Measurements from ENCODE around the gene JCHAIN.
"Not testable (repeated sequence)": the region's sequence is repeated elsewhere in the genome, so short reads cannot be mapped to it uniquely, and the experiment has no call there.

Gene JCHAIN

GRCh38 chr4:70687821-70688794 is 21.8 kb upstream of the JCHAIN start, which contains the start of gene UTP3:
Gene UTP3, plus strand, starts transcription at chr4:70688532. Its CDS starts 146 bp downstream, at chr4:70688678.
- no peaks in the 10 kb centered on the region for H3K9me3 ChIP-seq (ENCODE audit: control insufficient read depth, insufficient read depth, low read length)
- peaks cover 3% of the 10 kb centered on the region for H3K4me1 ChIP-seq (ENCODE audit: control insufficient read depth, insufficient read depth, low read length)
- no peaks in the 10 kb centered on the region for H3K27me3 ChIP-seq (ENCODE audit: control insufficient read depth, insufficient read depth, low read length)
- H3K4me3 ChIP-seq (ENCODE audit: low read depth, low read length): peak within 1 kb of the TSS; percentile 79
- peak within 1 kb of the TSS; percentile 75 for H3K9ac ChIP-seq (ENCODE audit: low read depth, low read length)
- H3K36me3 ChIP-seq (ENCODE audit: control insufficient read depth, insufficient read depth, low read length): no peaks in the 10 kb centered on the region

GRCh38 chr4:70687392-70687791 is 21.1 kb upstream of the JCHAIN start:
- Histone ChIP-seq H3K4me1 (ENCODE audit: control insufficient read depth, insufficient read depth, low read length) (peaks cover 3% of the 10 kb centered on the region), H3K27me3 (ENCODE audit: control insufficient read depth, insufficient read depth, low read length) (no peaks in the 10 kb centered on the region), H3K9ac (ENCODE audit: low read depth, low read length) (peak overlapping the region; percentile 75)

GRCh38 chr4:70682142-70682541 is 15.8 kb upstream of the JCHAIN start:
- H3K27me3 ChIP-seq (ENCODE audit: control insufficient read depth, insufficient read depth, low read length); H3K9ac ChIP-seq (ENCODE audit: low read depth, low read length); H3K36me3 ChIP-seq (ENCODE audit: control insufficient read depth, insufficient read depth, low read length); H3K4me3 ChIP-seq (ENCODE audit: low read depth, low read length); H3K4me1 ChIP-seq (ENCODE audit: control insufficient read depth, insufficient read depth, low read length); H3K9me3 ChIP-seq (ENCODE audit: control insufficient read depth, insufficient read depth, low read length): not testable (repeated sequence)

More at GRCh38 chr4:70687392-70687791, 21.1 kb upstream of the JCHAIN start:
- no peaks in the 10 kb centered on the region for H3K9me3 ChIP-seq (ENCODE audit: control insufficient read depth, insufficient read depth, low read length)
- H3K36me3 ChIP-seq (ENCODE audit: control insufficient read depth, insufficient read depth, low read length): no peaks in the 10 kb centered on the region
- H3K4me3 ChIP-seq (ENCODE audit: low read depth, low read length): peak overlapping the region; percentile 79

- Histone ChIP-seq H3K9ac (ENCODE audit: low read depth, low read length) (no peak overlapping the region), H3K36me3 (ENCODE audit: control insufficient read depth, insufficient read depth, low read length) (no peaks in the 10 kb centered on the region), H3K9me3 (ENCODE audit: control insufficient read depth, insufficient read depth, low read length) (no peaks in the 10 kb centered on the region), H3K4me1 (ENCODE audit: control insufficient read depth, insufficient read depth, low read length) (no peaks in the 10 kb centered on the region), H3K27me3 (ENCODE audit: control insufficient read depth, insufficient read depth, low read length) (no peaks in the 10 kb centered on the region), H3K4me3 (ENCODE audit: low read depth, low read length) (no peak overlapping the region)
Measured at GRCh38 chr4:70681704-70682103, 15.4 kb upstream of the JCHAIN start.

GRCh38 chr4:70680934-70681333 is 14.6 kb upstream of the JCHAIN start:
- H3K9ac ChIP-seq (ENCODE audit: low read depth, low read length): no peak overlapping the region
- no peaks in the 10 kb centered on the region for H3K36me3 ChIP-seq (ENCODE audit: control insufficient read depth, insufficient read depth, low read length)
- no peaks in the 10 kb centered on the region for H3K9me3 ChIP-seq (ENCODE audit: control insufficient read depth, insufficient read depth, low read length)
- no peaks in the 10 kb centered on the region for H3K4me1 ChIP-seq (ENCODE audit: control insufficient read depth, insufficient read depth, low read length)
- no peaks in the 10 kb centered on the region for H3K27me3 ChIP-seq (ENCODE audit: control insufficient read depth, insufficient read depth, low read length)
- H3K4me3 ChIP-seq (ENCODE audit: low read depth, low read length): no peak overlapping the region

- Histone ChIP-seq H3K27me3 (ENCODE audit: control insufficient read depth, insufficient read depth, low read length) (no peaks in the 10 kb centered on the region), H3K4me3 (ENCODE audit: low read depth, low read length) (no peak overlapping the region), H3K36me3 (ENCODE audit: control insufficient read depth, insufficient read depth, low read length) (no peaks in the 10 kb centered on the region), H3K4me1 (ENCODE audit: control insufficient read depth, insufficient read depth, low read length) (no peaks in the 10 kb centered on the region), H3K9ac (ENCODE audit: low read depth, low read length) (no peak overlapping the region), H3K9me3 (ENCODE audit: control insufficient read depth, insufficient read depth, low read length) (no peaks in the 10 kb centered on the region)
Measured at GRCh38 chr4:70678383-70678999, 12.2 kb upstream of the JCHAIN start.

- no peak overlapping the region for H3K9ac ChIP-seq (ENCODE audit: low read depth, low read length)
- H3K4me3 ChIP-seq (ENCODE audit: low read depth, low read length): no peak overlapping the region
- no peaks in the 10 kb centered on the region for H3K27me3 ChIP-seq (ENCODE audit: control insufficient read depth, insufficient read depth, low read length)
- no peaks in the 10 kb centered on the region for H3K4me1 ChIP-seq (ENCODE audit: control insufficient read depth, insufficient read depth, low read length)
- no peaks in the 10 kb centered on the region for H3K36me3 ChIP-seq (ENCODE audit: control insufficient read depth, insufficient read depth, low read length)
- H3K9me3 ChIP-seq (ENCODE audit: control insufficient read depth, insufficient read depth, low read length): no peaks in the 10 kb centered on the region
Measured at GRCh38 chr4:70676554-70677090, 10.3 kb upstream of the JCHAIN start.

- H3K4me1 ChIP-seq (ENCODE audit: control insufficient read depth, insufficient read depth, low read length): no peaks in the 10 kb centered on the region
- H3K36me3 ChIP-seq (ENCODE audit: control insufficient read depth, insufficient read depth, low read length): no peaks in the 10 kb centered on the region
- no peak overlapping the region for H3K9ac ChIP-seq (ENCODE audit: low read depth, low read length)
- H3K9me3 ChIP-seq (ENCODE audit: control insufficient read depth, insufficient read depth, low read length): no peaks in the 10 kb centered on the region
- H3K27me3 ChIP-seq (ENCODE audit: control insufficient read depth, insufficient read depth, low read length): no peaks in the 10 kb centered on the region
- no peak overlapping the region for H3K4me3 ChIP-seq (ENCODE audit: low read depth, low read length)
Measured at GRCh38 chr4:70674731-70675130, 8.4 kb upstream of the JCHAIN start.

- Histone ChIP-seq H3K27me3 (ENCODE audit: control insufficient read depth, insufficient read depth, low read length) (no peaks in the 10 kb centered on the region), H3K9me3 (ENCODE audit: control insufficient read depth, insufficient read depth, low read length) (no peaks in the 10 kb centered on the region), H3K9ac (ENCODE audit: low read depth, low read length) (no peak overlapping the region), H3K4me3 (ENCODE audit: low read depth, low read length) (no peak overlapping the region), H3K4me1 (ENCODE audit: control insufficient read depth, insufficient read depth, low read length) (no peaks in the 10 kb centered on the region), H3K36me3 (ENCODE audit: control insufficient read depth, insufficient read depth, low read length) (no peaks in the 10 kb centered on the region)
Measured at GRCh38 chr4:70674191-70674590, 7.9 kb upstream of the JCHAIN start.

- no peaks in the 10 kb centered on the region for H3K4me1 ChIP-seq (ENCODE audit: control insufficient read depth, insufficient read depth, low read length)
- no peak overlapping the region for H3K9ac ChIP-seq (ENCODE audit: low read depth, low read length)
- H3K4me3 ChIP-seq (ENCODE audit: low read depth, low read length): no peak overlapping the region
- H3K9me3 ChIP-seq (ENCODE audit: control insufficient read depth, insufficient read depth, low read length): no peaks in the 10 kb centered on the region
- no peaks in the 10 kb centered on the region for H3K36me3 ChIP-seq (ENCODE audit: control insufficient read depth, insufficient read depth, low read length)
- H3K27me3 ChIP-seq (ENCODE audit: control insufficient read depth, insufficient read depth, low read length): no peaks in the 10 kb centered on the region
Measured at GRCh38 chr4:70671091-70671490, 4.8 kb upstream of the JCHAIN start.

- no peaks in the 10 kb centered on the region for H3K36me3 ChIP-seq (ENCODE audit: control insufficient read depth, insufficient read depth, low read length)
- no peaks in the 10 kb centered on the region for H3K4me1 ChIP-seq (ENCODE audit: control insufficient read depth, insufficient read depth, low read length)
- no peak overlapping the region for H3K9ac ChIP-seq (ENCODE audit: low read depth, low read length)
- no peaks in the 10 kb centered on the region for H3K9me3 ChIP-seq (ENCODE audit: control insufficient read depth, insufficient read depth, low read length)
- H3K27me3 ChIP-seq (ENCODE audit: control insufficient read depth, insufficient read depth, low read length): no peaks in the 10 kb centered on the region
- H3K4me3 ChIP-seq (ENCODE audit: low read depth, low read length): no peak overlapping the region
Measured at GRCh38 chr4:70670332-70671014, 4.2 kb upstream of the JCHAIN start.

Data from iPS-15b (cell line).